GM18517 (cell line): ENCODE data around the gene RPL19.

Experiments
- ATAC-seq: cut with Tn5 transposase; IDR thresholded peaks from one replicate; pipeline ENCODE4 v1.9.1; 2021; ENCODE audit warnings: mild to moderate bottlenecking, moderate library complexity; ENCODE audit not compliant: unreplicated experiment

RPL19 gene

DNA sequence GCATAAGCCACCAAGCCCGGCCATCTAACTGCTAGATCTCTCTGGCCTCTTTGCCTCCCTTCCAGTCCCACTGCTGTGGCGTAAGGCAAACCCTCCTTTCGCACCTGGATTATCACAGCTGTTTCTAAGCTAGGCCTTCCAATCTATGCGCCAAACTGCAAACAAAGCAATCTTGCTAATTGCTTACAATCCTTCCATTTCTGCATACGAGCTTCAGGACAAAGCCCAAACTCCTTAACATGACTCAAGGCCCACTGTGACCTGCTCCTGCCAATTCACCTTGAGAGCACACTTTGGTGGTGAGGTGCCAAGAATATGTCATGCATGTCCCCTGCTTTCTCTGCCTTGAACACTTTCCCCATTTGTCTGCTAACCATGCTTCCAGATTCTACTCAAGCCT lies 28.1 kb upstream of the RPL19 start:
- no peak for ATAC-seq

DNA sequence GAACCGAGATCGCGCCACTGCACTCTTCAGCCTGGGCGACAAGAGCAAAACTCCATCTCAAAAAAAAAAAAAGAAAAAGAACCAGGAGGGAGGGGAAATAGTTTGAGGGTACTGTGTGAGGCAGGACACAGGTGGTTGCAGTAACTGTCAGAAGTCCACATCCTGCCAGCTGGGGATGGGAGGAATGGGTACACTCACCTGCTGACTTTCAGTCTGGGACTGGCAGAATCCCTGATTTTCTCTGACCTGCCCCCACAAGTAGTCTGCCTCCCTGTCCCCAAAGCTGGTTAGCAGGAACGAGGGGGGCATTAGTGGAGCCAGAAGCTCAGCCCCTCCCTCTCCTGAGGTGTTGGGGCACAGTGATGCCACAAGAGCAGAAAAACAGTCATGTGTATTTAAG lies 27.0 kb upstream of the RPL19 start:
- ATAC-seq = no peak

DNA sequence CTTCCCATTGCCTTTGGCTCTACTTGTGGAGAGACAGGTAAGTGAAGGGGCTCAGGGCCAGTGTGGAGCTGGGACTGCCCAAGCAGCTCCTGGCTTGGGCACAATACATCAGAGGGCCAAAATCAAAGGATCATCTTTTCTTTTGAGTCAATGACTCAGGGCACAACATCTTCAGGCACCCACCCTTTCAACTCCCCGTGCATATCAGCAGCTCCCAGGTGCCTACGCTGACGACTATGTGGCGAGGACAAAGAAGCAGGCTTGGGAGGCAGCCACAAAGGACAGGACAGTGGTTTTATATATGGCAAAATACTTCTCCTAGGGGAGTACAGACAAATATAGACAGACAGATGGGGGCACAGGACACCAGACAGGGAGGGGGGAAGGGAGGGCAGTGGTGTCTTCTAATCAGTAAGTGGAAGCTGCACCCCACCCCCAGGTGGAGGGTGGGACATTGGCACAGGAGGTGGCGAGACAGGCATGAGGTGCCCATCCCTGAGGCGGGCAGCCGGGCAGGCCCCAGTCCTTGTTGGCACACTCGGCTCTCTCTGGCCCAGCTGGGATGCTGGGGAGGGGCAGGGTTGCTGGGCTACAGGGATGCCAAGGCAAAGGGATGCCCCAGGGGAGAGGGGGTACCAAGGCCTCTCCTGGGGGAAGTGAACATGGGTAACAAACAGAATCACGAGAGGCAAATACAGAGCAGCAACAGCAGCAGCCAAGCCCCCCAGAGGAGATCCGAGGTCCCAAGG lies 26.4 kb upstream of the RPL19 start:
- ATAC-seq = no peak

DNA sequence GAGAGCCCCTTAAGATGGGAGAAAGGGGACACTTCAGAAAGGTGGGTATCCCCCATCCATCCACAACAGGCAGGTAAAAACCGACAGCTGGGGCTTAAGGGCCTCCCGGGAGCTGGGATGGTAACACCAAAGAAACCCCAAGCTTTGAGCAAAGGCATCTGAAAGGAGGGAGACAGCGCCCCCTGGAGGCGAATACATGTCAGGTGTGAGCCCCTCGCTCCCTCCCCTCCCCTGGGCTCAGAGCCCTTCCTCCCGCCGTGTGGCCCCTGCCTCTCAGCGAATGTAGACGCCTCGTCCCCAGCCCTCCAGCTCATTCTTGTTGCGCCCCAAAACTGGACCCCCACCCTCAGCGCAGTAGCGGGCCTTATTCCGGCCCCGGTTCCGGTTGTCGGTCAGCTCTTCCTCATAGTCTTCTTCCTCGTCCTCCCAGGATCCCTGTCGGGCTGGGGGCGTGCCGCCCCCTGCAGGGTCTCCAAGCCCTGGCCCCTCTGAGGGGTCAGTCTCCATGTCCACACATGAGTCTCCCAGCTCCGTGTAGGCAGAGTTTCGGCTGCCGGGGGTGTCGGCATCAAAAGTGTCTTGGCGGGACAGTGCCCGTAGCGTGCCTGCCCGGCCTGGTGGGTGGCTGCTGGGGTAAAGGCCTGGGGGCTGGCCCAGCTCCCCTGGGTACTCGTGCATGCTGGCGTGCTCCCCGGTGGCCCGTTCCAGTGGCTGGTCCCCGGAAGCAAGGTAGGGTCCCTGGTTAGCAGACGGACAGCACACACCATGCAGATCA lies 25.0 kb upstream of the RPL19 start:
- no peak for ATAC-seq

DNA sequence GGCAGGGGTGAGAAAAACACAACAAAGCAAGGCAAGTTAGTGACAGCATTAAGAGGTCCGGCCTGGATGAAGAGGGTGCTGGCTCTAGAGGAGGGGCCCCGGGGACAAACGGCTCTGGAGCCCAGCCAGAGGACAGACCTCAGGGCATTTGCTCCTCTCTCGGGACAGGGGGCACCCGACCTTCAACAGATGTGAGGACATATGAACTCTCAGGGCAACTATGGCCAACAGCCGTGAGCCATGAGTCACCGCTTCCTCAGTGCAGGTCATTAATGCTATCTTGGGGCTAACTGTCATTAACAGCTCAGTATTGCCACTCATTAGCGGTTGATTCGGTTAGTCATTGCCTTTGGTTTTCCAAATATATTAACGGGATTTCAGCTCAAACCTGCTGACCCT lies 24.4 kb upstream of the RPL19 start:
- ATAC-seq = no peak

DNA sequence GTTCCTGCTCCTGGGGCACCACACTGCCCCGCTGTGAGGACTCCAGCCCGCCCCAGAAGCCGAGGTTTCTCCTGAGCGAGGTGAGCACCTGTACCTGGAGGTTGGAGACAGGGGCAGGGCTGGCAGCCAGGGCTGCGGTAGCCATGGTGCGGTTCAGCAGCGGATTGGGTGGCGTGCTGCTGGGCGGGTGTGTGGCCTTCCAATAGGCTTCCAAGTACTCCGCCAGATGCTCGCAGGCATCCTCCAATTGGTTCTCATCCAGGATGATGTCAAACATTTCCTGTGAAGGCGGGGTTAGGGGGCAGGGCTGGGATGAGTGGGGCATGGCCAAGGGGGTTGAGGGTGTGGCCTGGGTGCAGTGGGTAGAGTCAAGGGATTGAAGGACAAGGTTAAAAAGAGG lies 22.8 kb upstream of the RPL19 start:
- no peak for ATAC-seq

DNA sequence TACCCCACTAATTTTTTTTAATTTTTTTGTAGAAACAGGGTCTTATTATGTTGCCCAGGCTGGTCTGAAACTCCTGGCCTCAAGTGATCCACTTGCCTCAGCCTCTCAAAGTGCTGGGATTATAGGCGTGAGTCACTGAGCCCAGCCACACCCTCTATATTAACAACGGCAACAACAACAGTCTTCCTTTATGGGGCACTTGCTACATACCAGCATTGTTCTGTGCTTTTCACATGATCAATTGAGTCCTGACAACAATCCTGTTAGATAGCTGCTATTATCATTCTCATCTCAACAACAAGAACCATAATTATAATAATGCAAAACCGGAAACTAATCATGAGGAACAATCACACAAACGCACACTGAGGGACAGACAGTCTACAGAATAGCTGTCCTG lies 21.5 kb upstream of the RPL19 start:
- no peak for ATAC-seq

DNA sequence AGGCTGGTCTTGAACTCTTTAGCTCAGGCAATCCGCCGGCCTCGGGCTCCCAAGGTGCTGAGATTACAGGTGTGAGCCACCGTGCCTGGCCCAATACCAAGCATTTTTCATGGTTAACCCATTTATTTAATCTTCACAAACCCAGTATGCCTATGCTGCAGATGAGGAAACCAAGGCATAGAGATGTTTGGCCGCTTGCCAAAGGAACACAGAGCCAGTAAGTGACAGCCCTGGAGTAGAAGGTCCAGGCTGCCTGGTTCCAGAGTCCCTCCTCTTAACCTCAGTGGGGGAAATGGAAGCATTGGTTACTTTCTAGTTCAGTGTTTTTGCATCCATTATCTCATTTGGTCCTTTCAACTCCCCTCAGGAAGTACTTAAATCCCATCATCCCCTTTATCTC lies 18.8 kb upstream of the RPL19 start:
- no peak for ATAC-seq

DNA sequence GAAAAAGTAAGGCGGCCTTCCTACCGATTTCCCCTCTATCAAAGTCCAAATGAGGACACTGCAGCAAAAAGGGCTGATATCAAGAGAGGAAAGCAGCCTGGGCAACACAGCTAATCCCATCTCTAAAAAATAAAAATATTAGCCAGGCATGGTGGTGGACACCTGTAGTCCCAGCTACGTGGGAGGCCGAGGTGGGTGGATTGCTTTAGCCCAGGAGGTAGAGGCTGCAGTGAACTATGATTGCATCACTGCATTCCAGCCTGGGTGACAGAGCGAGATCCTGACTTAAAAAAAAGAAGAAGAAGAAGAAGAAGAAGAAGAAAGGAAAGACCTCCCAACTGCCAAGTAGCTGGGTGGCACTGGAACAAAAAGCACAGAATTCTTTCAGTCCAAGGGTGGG lies 17.0 kb upstream of the RPL19 start:
- ATAC-seq = no peak

DNA sequence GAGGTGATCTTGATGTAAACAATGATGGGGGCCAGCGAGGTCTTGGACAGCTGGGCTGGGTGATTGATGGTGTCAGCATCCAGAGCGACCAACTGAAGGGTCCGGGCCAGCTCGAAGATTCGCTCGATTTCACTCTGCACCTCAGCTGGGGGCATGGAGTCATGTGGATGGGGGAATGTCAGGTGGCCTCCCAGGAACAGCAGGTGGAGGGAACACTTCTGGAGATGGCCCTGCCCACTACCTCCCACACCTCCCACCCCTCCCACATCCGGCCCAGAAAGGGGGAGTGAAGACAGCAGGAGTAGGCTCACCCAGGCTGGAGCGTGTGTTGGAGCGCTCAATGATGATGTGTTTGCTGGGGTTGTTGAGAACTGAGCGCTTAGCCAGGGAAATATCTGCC lies 16.4 kb upstream of the RPL19 start:
- no peak for ATAC-seq

DNA sequence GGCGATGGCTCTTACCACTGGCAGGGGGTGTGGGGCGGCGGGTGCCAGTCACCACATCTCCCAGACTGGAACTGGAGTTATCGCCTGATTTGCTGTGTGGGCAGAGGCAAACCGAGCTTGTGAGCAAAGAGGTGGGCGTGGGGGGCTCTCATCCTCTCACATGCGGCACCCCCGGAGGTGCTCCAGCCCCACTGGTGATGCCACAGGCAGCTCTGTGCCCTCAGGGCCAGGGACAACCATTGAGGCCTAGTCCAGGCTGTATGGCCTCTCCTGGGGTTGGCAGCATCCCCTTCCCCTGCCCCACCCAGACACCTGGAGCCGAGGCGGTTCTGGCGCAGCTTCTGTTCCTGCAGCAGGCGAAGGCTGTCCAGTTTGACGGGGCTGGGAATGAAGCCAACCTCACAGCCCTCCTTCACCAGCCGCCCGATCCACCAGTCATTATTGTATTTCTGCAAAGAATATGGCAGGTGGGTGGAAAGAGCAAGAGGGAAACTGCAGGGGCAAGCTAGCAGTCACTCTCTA lies 13.5 kb upstream of the RPL19 start:
- ATAC-seq = no peak

DNA sequence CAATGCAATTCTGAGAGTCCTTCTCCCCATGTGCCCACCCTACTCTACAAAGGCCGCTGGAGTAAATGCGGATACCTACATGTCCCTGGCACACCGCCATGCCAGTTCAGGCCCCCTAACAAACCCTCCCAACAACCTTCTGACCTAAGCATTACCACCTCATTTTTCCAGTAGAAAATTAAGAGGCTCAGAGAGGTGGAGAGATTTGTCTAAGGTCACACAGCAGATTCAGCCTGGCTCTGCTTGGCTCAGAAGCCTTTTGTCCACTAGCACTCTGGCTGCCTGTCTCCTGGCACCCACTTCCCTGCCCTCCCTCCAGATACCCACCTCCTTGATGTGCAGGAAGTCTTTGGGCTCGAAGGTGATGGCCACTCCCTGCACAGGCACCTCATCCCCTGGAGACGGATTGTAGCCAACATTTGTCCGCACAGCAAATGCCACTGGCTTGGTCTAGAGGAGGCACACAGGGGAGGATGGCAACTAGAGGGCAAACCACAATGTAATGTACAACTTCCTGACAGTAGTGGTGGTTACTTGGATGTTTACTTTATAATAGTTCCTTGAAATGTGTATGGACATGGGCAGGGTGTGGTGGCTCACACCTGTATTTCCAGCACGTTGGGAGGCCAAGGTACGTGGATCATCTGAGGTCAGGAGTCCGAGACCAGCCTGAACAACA lies 12.8 kb upstream of the RPL19 start:
- ATAC-seq = no peak

DNA sequence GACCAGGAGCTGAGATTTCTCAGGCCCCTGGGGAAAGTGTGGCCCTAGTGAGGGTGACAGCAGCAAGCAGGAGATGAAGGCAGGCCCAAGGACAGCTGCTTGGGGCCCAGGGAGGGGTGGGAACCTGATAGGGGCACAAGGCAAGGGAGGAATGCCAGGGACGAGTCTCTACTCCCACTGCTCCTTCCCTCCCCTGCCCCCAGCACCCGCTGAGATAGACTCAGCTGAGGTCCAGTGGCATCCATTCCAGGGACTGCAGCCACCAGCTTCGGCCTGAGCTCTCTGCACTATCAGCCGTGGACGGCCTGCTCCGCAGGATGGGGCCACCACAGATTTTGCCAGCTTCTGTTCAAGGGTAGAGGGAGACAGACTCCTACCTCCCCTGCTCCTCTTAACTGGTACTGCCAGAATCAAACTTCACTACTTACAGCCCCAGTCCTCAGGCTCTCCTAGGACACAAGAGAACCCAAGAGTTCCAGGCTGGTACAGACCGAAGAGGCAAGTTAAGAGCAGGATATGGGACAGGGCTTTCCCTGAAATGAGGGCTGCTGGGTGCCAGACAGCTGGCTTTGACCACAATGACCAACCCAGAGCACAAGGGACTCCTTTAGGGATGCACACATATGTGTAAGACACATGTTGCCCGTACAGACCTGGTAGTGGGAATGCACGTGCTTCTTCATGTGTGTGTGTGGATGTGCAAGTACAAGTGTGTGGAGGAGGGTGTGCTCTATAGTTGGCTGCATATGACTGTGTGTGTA lies 8.2 kb upstream of the RPL19 start:
- ATAC-seq = no peak

DNA sequence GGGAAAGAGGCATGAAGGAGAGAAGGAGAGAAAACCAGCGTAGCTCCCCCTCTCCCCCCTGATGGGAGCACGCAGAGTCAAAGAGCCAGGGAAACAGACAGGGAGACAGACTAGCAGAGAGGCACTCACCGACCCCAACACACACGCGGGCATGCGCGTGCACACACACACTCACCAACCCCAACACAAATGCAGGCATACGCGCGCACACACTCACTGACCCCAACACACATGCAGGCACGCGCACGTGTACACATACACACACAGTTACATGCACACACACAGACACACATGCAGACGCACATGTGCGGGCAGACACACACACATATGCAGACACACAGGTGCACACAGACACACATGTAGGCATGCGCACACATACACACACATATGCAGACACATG lies 7.2 kb upstream of the RPL19 start:
- ATAC-seq = no peak

DNA sequence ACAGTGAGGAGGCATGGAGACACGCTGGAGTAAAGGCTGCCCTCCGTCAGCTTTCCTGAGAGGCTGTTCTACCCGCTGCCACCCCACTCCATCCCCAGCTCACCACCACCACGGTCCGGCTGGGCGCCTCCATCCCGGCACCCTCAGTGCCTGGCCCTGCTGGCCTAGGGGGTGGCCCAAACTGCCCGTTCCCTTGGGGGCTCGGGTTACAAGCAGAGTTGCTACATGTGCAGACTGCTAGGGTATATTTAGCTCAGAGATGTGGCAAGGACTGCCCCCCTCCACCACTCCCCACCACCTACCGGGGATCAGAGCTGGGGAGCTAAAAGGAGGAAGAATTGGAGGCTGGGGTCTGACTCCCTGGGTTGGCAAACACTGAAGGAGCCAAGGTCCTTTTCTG lies 6.7 kb upstream of the RPL19 start:
- ATAC-seq = no peak

DNA sequence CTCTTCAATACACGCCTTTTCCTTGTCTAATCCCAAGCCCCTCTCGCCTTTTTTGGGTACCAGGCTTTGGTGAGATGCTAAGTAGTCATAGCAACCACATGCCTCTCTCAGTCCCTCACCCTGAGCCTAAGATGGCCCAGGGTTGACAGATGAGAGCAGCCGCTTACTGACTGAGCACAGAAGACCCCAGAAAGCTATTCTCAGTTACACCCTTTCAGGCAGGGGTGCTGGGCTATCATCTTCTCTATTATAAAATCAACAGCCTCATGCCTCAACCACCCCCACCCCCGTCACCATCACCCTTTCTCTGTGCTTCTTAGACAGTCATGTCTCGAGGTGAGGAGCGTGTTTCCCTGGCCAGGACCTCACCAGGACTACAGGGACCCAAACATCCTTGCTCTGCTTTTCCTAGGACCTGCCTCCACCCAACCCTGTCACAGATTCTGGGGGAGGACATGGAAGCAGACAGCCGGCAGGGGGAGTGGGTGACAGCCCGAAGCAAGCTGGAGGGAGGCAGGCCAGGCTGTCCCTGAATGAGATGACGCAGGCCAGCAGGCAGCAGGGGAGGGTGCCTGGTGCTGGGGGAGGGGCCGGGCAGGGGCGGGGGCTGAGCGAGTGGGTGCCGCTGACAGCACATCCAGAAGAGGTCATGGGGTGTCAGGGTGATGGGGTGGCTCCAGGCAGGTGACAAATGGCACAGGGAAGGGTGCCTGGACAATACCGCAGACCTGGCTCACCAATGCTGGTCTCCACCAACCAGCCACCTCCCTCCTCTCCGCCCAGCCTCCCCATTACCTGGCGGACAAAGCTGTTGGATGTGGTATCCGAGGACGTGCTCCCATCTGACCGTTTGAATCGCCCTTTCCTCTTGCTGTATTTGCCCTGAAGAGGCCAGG lies 5.7 kb upstream of the RPL19 start:
- ATAC-seq = no peak

DNA sequence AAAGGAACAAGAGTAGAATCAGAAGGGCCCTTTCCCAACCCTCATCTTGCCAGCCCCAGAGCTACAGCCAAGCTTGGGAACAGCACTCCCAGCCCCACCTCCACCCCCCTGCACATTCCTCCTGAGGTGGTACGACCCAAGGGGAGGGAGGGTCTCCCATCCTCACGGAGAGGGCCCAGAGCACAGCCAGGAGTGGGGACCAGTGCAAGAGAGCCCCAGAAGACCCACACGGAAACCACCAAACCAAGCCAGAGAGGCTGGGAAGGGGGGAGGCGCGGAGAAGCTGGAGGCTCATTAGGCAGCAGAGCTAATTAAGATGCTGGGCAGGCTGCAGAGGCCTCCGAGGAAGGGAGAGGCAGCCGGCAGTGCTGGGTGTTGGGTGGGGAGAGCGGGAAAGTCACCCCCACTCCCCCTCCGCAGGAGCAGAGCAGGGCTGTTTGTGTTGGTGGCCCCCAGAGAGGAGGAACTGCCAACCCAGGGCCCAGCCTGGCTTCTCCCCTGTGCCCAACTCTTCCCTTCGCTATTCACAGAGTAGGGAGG lies 5.0 kb upstream of the RPL19 start:
- ATAC-seq = no peak

DNA sequence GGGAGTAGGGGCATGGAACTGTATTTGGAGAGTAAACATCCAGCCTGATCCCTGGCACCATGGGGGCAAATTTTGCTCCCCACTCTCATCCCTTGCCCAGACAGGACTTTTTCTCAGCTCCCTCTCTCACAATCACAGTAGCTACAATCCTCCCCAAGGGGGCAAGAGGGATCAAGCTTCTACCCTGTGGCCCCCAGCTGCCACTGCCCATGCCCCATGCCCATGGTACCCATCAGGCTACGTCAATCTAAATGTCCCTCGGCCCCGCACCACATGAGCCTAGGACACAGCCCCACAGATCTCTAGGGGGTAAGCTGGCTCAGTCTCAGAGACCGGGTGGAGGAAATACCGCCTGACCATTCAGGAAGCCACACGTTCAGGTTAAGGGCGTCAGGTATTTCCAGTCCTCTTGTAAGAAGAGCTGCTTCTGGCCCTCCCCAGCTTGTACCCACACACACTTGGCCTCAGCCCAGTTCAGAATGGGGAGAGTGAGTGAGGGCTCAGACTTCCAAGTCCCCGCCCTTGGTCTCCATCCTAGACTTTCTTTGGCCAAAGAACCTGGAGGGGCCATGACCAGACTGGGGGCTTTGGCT lies 4.4 kb upstream of the RPL19 start:
- no peak for ATAC-seq

DNA sequence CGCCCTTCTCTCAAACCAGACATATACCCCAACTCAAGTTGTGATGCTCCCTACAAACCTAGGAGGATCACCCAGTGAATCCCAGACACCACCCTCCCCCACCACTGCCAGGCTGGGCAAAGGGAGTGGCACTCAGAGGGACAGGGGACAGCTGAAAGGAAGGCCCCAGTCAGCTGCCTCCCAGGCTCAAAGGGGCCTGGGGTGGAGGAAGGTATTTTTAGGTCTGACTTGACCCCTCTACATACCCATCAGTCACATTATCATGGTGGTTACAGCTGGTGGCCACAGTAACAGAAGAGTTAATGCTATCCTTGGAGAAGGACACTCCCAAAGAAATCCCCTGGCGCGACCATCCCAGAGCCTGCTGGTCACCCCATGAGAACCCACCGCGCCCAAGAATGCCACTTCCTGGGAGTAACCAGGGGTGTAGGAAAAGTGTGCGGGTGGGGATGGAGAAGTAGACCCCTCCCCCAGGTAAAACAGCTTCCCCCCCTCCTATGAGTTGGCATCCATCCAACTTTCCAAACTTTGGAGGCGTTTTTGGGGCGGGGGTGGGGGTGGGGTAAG lies 3.8 kb upstream of the RPL19 start:
- ATAC-seq = no peak
